GM19468 (cell line): ENCODE measurements around the gene C9orf50.
"Not testable (repeated sequence)": the region's sequence is repeated elsewhere in the genome, so short reads cannot be mapped to it uniquely, and the experiment has no call there.

Source experiments
- ATAC-seq: cut with Tn5 transposase; IDR thresholded peaks from one replicate; pipeline ENCODE4 v1.9.1; 2021; ENCODE audit warnings: mild to moderate bottlenecking, moderate library complexity, moderate number of reproducible peaks; ENCODE audit not compliant: unreplicated experiment; ENCODE audit errors: extremely low read depth

The C9orf50 gene

GRCh38 chr9:129620669-129621295, at the start of gene C9orf50:
C9orf50 (minus strand) TSS chr9:129621101; CDS start chr9:129620574, 527 bp downstream.
- no peak for ATAC-seq

- ATAC-seq, result no peak
These were observed 49.0 kb upstream of the C9orf50 start for GRCh38 chr9:129669946-129670345.

GRCh38 chr9:129669141-129669718, 48.3 kb upstream of the C9orf50 start:
- ATAC-seq, result no peak

GRCh38 chr9:129667850-129668249, 46.9 kb upstream of the C9orf50 start:
- ATAC-seq, result no peak

GRCh38 chr9:129667378-129667777, 46.5 kb upstream of the C9orf50 start:
- no peak for ATAC-seq

- no peak for ATAC-seq
These were observed 45.7 kb upstream of the C9orf50 start for GRCh38 chr9:129666575-129666974.

- no peak for ATAC-seq
These were observed 45.1 kb upstream of the C9orf50 start for GRCh38 chr9:129665814-129666520.

GRCh38 chr9:129665389-129665775, 44.5 kb upstream of the C9orf50 start, which contains the start of gene PRRX2:
PRRX2 (plus strand) TSS chr9:129665647; CDS start chr9:129665868, 221 bp downstream.
- no peak for ATAC-seq

GRCh38 chr9:129664746-129665388, 44.0 kb upstream of the C9orf50 start:
- ATAC-seq, result no peak

- ATAC-seq, result not testable (repeated sequence)
These were observed 41.3 kb upstream of the C9orf50 start for GRCh38 chr9:129662239-129662638.

- ATAC-seq, result no peak
These were observed 40.1 kb upstream of the C9orf50 start for GRCh38 chr9:129661029-129661428.

GRCh38 chr9:129656795-129657390, 36.0 kb upstream of the C9orf50 start:
- ATAC-seq, result no peak

- no peak for ATAC-seq
These were observed 34.8 kb upstream of the C9orf50 start for GRCh38 chr9:129655696-129656095.

- no peak for ATAC-seq
These were observed 34.3 kb upstream of the C9orf50 start for GRCh38 chr9:129655154-129655553.

GRCh38 chr9:129654554-129655040, 33.7 kb upstream of the C9orf50 start:
- ATAC-seq, result no peak

- ATAC-seq, result no peak
These were observed 33.1 kb upstream of the C9orf50 start for GRCh38 chr9:129653823-129654553.

- ATAC-seq, result no peak
These were observed 29.9 kb upstream of the C9orf50 start for GRCh38 chr9:129650680-129651235.

GRCh38 chr9:129649726-129650679, 29.1 kb upstream of the C9orf50 start:
- ATAC-seq, result no peak
